IMR-90 (cell line): Measurements from ENCODE around the gene SLC26A8. TPM values are rescaled to one million over a fixed set of nuclear protein-coding genes. Genes with fewer than 3 reads are reported as not detected.

Source experiments
- ATAC-seq: fragments of 200-7000 bp; cut with Tn5 transposase; 2 replicates; pipeline ENCODE4 v1.9.1; 2020; ENCODE audit warnings: low read depth, mild to moderate bottlenecking, moderate library complexity
- BruUV-seq: library from RNA; stranded (reverse); fragments of 400-500 nt; replicated peaks from 2 replicates; lab custom pipeline; 2021; lab: Mats Ljungman, UMichigan
- CTCF ChIA-PET: fragments of 300-600 bp; formaldehyde crosslinking; extraction: SDS; loops from one replicate; lab custom pipeline; 2021; ENCODE audit warnings: antibody characterized with exemption; lab: Yijun Ruan, JAX
- POLR2A ChIA-PET: fragments of 300-600 bp; sonication (Branson Sonifier 250); formaldehyde crosslinking; loops from one replicate; lab custom pipeline; 2022; ENCODE audit warnings: antibody characterized with exemption; ENCODE audit not compliant: unreplicated experiment; lab: Charles Lee
- DNase-seq: peaks from one replicate; pipeline ENCODE4 v3.0.0; 2013
- H2AFZ ChIP-seq: replicated peaks from 2 replicates; pipeline ENCODE3; 2013; ENCODE audit warnings: low read length, mild to moderate bottlenecking; ENCODE audit not compliant: poor library complexity
- H2AK5ac ChIP-seq: 2 replicates; pipeline ENCODE4 v1.6.1; 2013; ENCODE audit warnings: low read depth, low read length, inconsistent platforms
- H2AK9ac ChIP-seq: replicated peaks from 2 replicates; pipeline ENCODE3; 2013; ENCODE audit warnings: mild to moderate bottlenecking, low read depth, low read length, moderate library complexity; ENCODE audit not compliant: poor library complexity
- H2BK120ac ChIP-seq: 2 replicates; pipeline ENCODE4 v1.6.1; 2013; ENCODE audit warnings: low read depth, low read length, inconsistent platforms
- H2BK15ac ChIP-seq: 3 replicates; pipeline ENCODE4 v1.6.1; 2013; ENCODE audit warnings: low read depth, low read length, inconsistent platforms
- H2BK20ac ChIP-seq: 2 replicates; pipeline ENCODE4 v1.6.1; 2013; ENCODE audit warnings: low read depth, mild to moderate bottlenecking, inconsistent platforms, low read length, moderate library complexity
- H2BK5ac ChIP-seq: 2 replicates; pipeline ENCODE4 v1.6.1; 2013; ENCODE audit warnings: mild to moderate bottlenecking, low read depth, low read length, inconsistent platforms; ENCODE audit not compliant: poor library complexity, severe bottlenecking
- H3K14ac ChIP-seq: replicated peaks from 2 replicates; pipeline ENCODE4 v1.6.1; 2013; ENCODE audit warnings: low read depth, low read length, inconsistent platforms
- H3K18ac ChIP-seq: 2 replicates; pipeline ENCODE4 v1.6.1; 2013; ENCODE audit warnings: low read depth, low read length, control low read depth
- H3K23ac ChIP-seq: 2 replicates; pipeline ENCODE4 v1.6.1; 2013; ENCODE audit warnings: low read depth, low read length, inconsistent platforms
- H3K27ac ChIP-seq: 2 replicates; pipeline ENCODE4 v1.5.1; 2013; ENCODE audit warnings: mild to moderate bottlenecking, control low read depth, low read length; ENCODE audit not compliant: insufficient read depth
- H3K27me3 ChIP-seq: 2 replicates; pipeline ENCODE4 v1.6.1; 2013; ENCODE audit warnings: low read length; ENCODE audit not compliant: control insufficient read depth, insufficient read depth
- H3K36me3 ChIP-seq: 2 replicates; pipeline ENCODE4 v1.6.1; 2013; ENCODE audit warnings: low read length, mixed read lengths; ENCODE audit not compliant: control insufficient read depth, insufficient read depth
- H3K4ac ChIP-seq: 2 replicates; pipeline ENCODE4 v1.6.1; 2013; ENCODE audit warnings: low read depth, low read length, inconsistent platforms
- H3K4me1 ChIP-seq: 2 replicates; pipeline ENCODE4 v1.6.1; 2013; ENCODE audit warnings: low read length, mixed read lengths; ENCODE audit not compliant: control insufficient read depth, insufficient read depth
- H3K4me2 ChIP-seq: 2 replicates; pipeline ENCODE4 v1.6.1; 2013; ENCODE audit warnings: low read depth, mild to moderate bottlenecking, control low read depth, low read length, moderate library complexity
- H3K4me3 ChIP-seq: 2 replicates; pipeline ENCODE4 v1.5.1; 2013; ENCODE audit warnings: low read depth, mild to moderate bottlenecking, control low read depth, low read length, moderate library complexity; ENCODE audit not compliant: insufficient read depth
- H3K56ac ChIP-seq: 2 replicates; pipeline ENCODE4 v1.6.1; 2013; ENCODE audit warnings: low read length, inconsistent platforms; ENCODE audit not compliant: insufficient read depth; ENCODE audit errors: extremely low read depth
- H3K79me1 ChIP-seq, 2 experiments: 2 replicates each; pipeline ENCODE4 v1.6.1; 2013; ENCODE audit warnings: low read length in 2 of 2, inconsistent platforms in 1 of 2, low read depth in 1 of 2
- H3K9ac ChIP-seq: 2 replicates; pipeline ENCODE4 v1.6.1; 2013; ENCODE audit warnings: low read depth, low read length, control low read depth
- H3K9me1 ChIP-seq: 2 replicates; pipeline ENCODE4 v1.6.1; 2013; ENCODE audit warnings: low read length, inconsistent platforms; ENCODE audit not compliant: insufficient read depth
- H3K9me3 ChIP-seq: 2 replicates; pipeline ENCODE4 v1.6.1; 2013; ENCODE audit warnings: low read length; ENCODE audit not compliant: control insufficient read depth, insufficient read depth
- H4K20me1 ChIP-seq: 2 replicates; pipeline ENCODE4 v1.6.1; 2013; ENCODE audit warnings: low read length, inconsistent platforms; ENCODE audit not compliant: insufficient read depth
- H4K5ac ChIP-seq: 2 replicates; pipeline ENCODE4 v1.6.1; 2013; ENCODE audit warnings: mild to moderate bottlenecking, low read depth, low read length, control low read depth
- H4K8ac ChIP-seq, 2 experiments: 2 replicates each; pipeline ENCODE4 v1.6.1; 2013; ENCODE audit warnings: low read depth in 2 of 2, low read length in 2 of 2, control low read depth in 1 of 2, inconsistent platforms in 1 of 2
- H4K91ac ChIP-seq: 2 replicates; pipeline ENCODE4 v1.6.1; 2013; ENCODE audit warnings: low read depth, low read length, inconsistent platforms; ENCODE audit not compliant: insufficient read depth
- BHLHE40 ChIP-seq: fragments of 150-350 bp; IDR thresholded peaks from 2 replicates; pipeline ENCODE4 v1.6.1; 2016; ENCODE audit warnings: mild to moderate bottlenecking, low read depth, low read length
- ELK1 ChIP-seq: fragments of 150-350 bp; IDR thresholded peaks from 2 replicates; pipeline ENCODE4 v1.6.1; 2016; ENCODE audit warnings: low read depth, mild to moderate bottlenecking, low read length, moderate library complexity, borderline replicate concordance
- FOS ChIP-seq: fragments of 150-350 bp; IDR thresholded peaks from 2 replicates; pipeline ENCODE4 v1.6.1; 2016; ENCODE audit warnings: low read depth, low read length
- MAFK ChIP-seq: IDR thresholded peaks from 2 replicates; pipeline ENCODE4 v1.6.1; 2012; ENCODE audit warnings: low read depth, low read length, improper control_type of control experiment
- MAZ ChIP-seq: IDR thresholded peaks from 2 replicates; pipeline ENCODE4 v1.6.1; 2012; ENCODE audit warnings: low read depth, mild to moderate bottlenecking, low read length, improper control_type of control experiment, moderate library complexity, borderline replicate concordance
- MXI1 ChIP-seq: IDR thresholded peaks from 2 replicates; pipeline ENCODE4 v1.6.1; 2012; ENCODE audit warnings: low read depth, mild to moderate bottlenecking, low read length, moderate library complexity, borderline replicate concordance
- NFE2L2 ChIP-seq: fragments of 150-350 bp; IDR thresholded peaks from 2 replicates; pipeline ENCODE4 v1.6.1; 2016; ENCODE audit warnings: low read depth, mild to moderate bottlenecking, low read length
- RAD21 ChIP-seq: IDR thresholded peaks from 2 replicates; pipeline ENCODE4 v1.6.1; 2012; ENCODE audit warnings: low read length, improper control_type of control experiment
- RCOR1 ChIP-seq: IDR thresholded peaks from 2 replicates; pipeline ENCODE4 v1.6.1; 2012; ENCODE audit warnings: mild to moderate bottlenecking, low read length, improper control_type of control experiment; ENCODE audit not compliant: insufficient replicate concordance
- RFX5 ChIP-seq: IDR thresholded peaks from 2 replicates; pipeline ENCODE4 v1.8.0; 2012; ENCODE audit warnings: low read depth, mild to moderate bottlenecking, low read length, moderate library complexity
- WGBS, 2 experiments: methylation state at CpG; one replicate each; pipeline versions ENCODE4 v1.1.5 to v1.1.7; 2013; ENCODE audit warnings: missing lambda C conversion rate in 2 of 2; ENCODE audit not compliant: insufficient read length in 1 of 2; ENCODE audit errors: extremely low coverage in 2 of 2; 5-methylcytosine and 5-hydroxymethylcytosine counted together
- dilution Hi-C: fragments of 300-500 bp; cut with HindIII; formaldehyde crosslinking; loops from one replicate; pipeline ENCODE4 v1.14.3; 2018; ENCODE audit warnings: low sequenced_read_pairs; ENCODE audit not compliant: unreplicated experiment
- in situ Hi-C: fragments of 300-500 bp; cut with MboI; formaldehyde crosslinking; loops from 3 replicates; pipeline ENCODE4 v1.14.3; 2019; ENCODE audit warnings: low sequenced_read_pairs, inconsistent platforms, mixed read lengths
- intact Hi-C: fragments of 100-400 bp; cut with micrococcal nuclease; formaldehyde crosslinking; loops from 2 replicates; pipeline ENCODE4 v1.10.0; 2022
- polyA plus RNA-seq, 3 experiments: library from polyadenylated mRNA; depleted of rRNA; stranded (reverse); fragments of >200 nt; gene quantifications; 2 replicates each; pipeline ENCODE4 v1.2.3, GENCODE V29; 2012; ENCODE audit warnings: low replicate concordance in 1 of 3
- total RNA-seq: library from RNA; depleted of rRNA; stranded (reverse); fragments of >200 nt; gene quantifications from 2 replicates; pipeline ENCODE4 v1.2.3, GENCODE V29; 2012

SLC26A8 gene
- total and polyA plus RNA-seq, 2 of the 4 experiments (the other 2 are of a cell fraction) = 0.07 TPM; not detected in 1

- intact Hi-C loops = no loop called here
- Histone ChIP-seq H2BK120ac (no peak overlapping the region), H3K36me3 (no peaks in the 10 kb centered on the region), H2BK15ac (no peak overlapping the region), H2AK5ac (peak overlapping the region; percentile 48; the same call in 1 of the 2 replicates), H3K4ac (no peak overlapping the region), H3K27ac (no peak overlapping the region), H3K9me3 (no peaks in the 10 kb centered on the region), H2AFZ (no peak overlapping the region), H2BK5ac (no peak overlapping the region), H3K4me1 (peaks cover 3% of the 10 kb centered on the region; the same call in 1 of the 2 replicates), H3K4me3 (no peak overlapping the region), H2BK20ac (no peak overlapping the region), H4K91ac (no peak overlapping the region), H3K14ac (no peak overlapping the region), H3K23ac (no peak overlapping the region), H3K18ac (no peak overlapping the region), H3K79me1 (no peaks in the 10 kb centered on the region), H3K9me1 (peaks cover 4% of the 10 kb centered on the region), H3K9ac (no peak overlapping the region), H3K27me3 (peaks cover 10% of the 10 kb centered on the region), H4K5ac (no peak overlapping the region), H4K8ac (no peak overlapping the region), H3K4me2 (no peak overlapping the region), H3K56ac (no peak overlapping the region), H4K20me1 (no peaks in the 10 kb centered on the region), H2AK9ac (no peak overlapping the region)
- ChIA-PET POLR2A (no interaction called here), CTCF (no interaction called here)
- TF ChIP-seq FOS = no peak
- TF ChIP-seq MXI1 = no peak
- TF ChIP-seq RAD21 = no peak
- no peak for TF ChIP-seq ELK1
- no peak for TF ChIP-seq RFX5
- TF ChIP-seq MAFK = no peak
- TF ChIP-seq NFE2L2 = no peak
- TF ChIP-seq BHLHE40 = no peak
- TF ChIP-seq RCOR1 = no peak
- TF ChIP-seq MAZ = no peak
- dilution Hi-C loops = no loop called here
- peak; percentile 37 for ATAC-seq
- WGBS, 2 experiments = no CpG with 5 or more reads among the region's 8 CpGs
- in situ Hi-C loops = loop anchor here (25.0 kb wide), 1 partner anchor 418 kb away; no protein-coding TSS in a partner anchor
- DNase-seq = peak; percentile 64
- BruUV-seq = no TSS peak
Measured at GRCh38 chr6:35955071-35955470, 69.4 kb downstream of the SLC26A8 start.
